Epithelial cell of esophagus (primary cell): ENCODE data around the gene RACGAP1.

Experiments used
- DNase-seq: peaks from one replicate; pipeline ENCODE4 v3.0.0; 2010; ENCODE audit warnings: low read depth
- H3K4me3 ChIP-seq: 2 replicates; pipeline ENCODE4 v1.5.1; 2011; ENCODE audit warnings: mild to moderate bottlenecking, low read length, control low read depth
- CTCF ChIP-seq: IDR thresholded peaks from 2 replicates; pipeline ENCODE4 v1.5.1; 2011; ENCODE audit warnings: low read depth, mild to moderate bottlenecking, low read length, control low read depth, inconsistent platforms; ENCODE audit not compliant: insufficient read depth; ENCODE audit errors: missing control alignments

The RACGAP1 gene

GRCh38 chr12:50055831-50056638 is 30.7 kb upstream of the RACGAP1 start:
- DNase-seq = peak; percentile 63

GRCh38 chr12:50053583-50053982 is 28.3 kb upstream of the RACGAP1 start:
- no peak overlapping the region for H3K4me3 ChIP-seq
- no peak for TF ChIP-seq CTCF
- no peak for DNase-seq

More at GRCh38 chr12:50055831-50056638, 30.7 kb upstream of the RACGAP1 start:
- H3K4me3 ChIP-seq = peak overlapping the region; percentile 28
- TF ChIP-seq CTCF = peak; percentile 99

GRCh38 chr12:50052964-50053363 is 27.7 kb upstream of the RACGAP1 start:
- no peak overlapping the region for H3K4me3 ChIP-seq
- no peak for TF ChIP-seq CTCF
- no peak for DNase-seq

- no peak for TF ChIP-seq CTCF
- H3K4me3 ChIP-seq = no peak overlapping the region
- no peak for DNase-seq
These were observed 27.2 kb upstream of the RACGAP1 start for GRCh38 chr12:50052544-50052943.

GRCh38 chr12:50051101-50051806 is 26.0 kb upstream of the RACGAP1 start:
- H3K4me3 ChIP-seq = no peak overlapping the region
- no peak for DNase-seq
- TF ChIP-seq CTCF = no peak

- peak; percentile 48 for DNase-seq
- H3K4me3 ChIP-seq = peak overlapping the region; percentile 11
- no peak for TF ChIP-seq CTCF
These were observed 25.3 kb upstream of the RACGAP1 start for GRCh38 chr12:50050410-50051098.

- no peak overlapping the region for H3K4me3 ChIP-seq
- no peak for TF ChIP-seq CTCF
- DNase-seq = no peak
These were observed 24.8 kb upstream of the RACGAP1 start for GRCh38 chr12:50050119-50050385.
